ENCODE results near the gene NRG4.

DNA sequence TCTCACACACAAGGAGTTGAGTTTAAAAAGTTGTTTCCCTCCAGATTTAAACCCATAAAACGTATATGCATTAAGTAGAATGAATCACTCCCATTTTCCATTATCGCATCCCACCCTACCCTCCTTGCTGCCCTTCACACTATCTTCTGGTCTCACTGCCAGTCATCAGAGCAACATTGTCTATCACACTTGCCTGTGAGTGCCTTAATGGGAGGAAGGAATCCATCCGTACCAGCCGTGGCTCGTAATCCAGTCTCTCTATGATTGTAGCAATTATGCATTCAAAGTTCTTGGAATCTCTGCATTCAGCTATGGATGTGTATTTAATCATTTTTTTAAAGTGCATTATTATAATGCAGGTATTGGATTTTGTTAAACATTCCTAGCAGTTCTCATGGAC is 49.5 kb upstream of the NRG4 start:
- no peak for TF ChIP-seq ZNF423 (tag by site-specific recombination; IDR thresholded peaks at IDR 0.05)
- no peak for TF ChIP-seq ZSCAN18 (tag by site-specific recombination; IDR thresholded peaks at IDR 0.05)
- no peak for TF ChIP-seq ZNF175 (tag by site-specific recombination; IDR thresholded peaks at IDR 0.05)
- no peak for TF ChIP-seq ZNF391 (tag by site-specific recombination; IDR thresholded peaks at IDR 0.05; ENCODE audit: borderline replicate concordance, low read depth)
- no peak for TF ChIP-seq CTCF (tag by site-specific recombination; IDR thresholded peaks at IDR 0.05)
- TF ChIP-seq, protein P1, sequence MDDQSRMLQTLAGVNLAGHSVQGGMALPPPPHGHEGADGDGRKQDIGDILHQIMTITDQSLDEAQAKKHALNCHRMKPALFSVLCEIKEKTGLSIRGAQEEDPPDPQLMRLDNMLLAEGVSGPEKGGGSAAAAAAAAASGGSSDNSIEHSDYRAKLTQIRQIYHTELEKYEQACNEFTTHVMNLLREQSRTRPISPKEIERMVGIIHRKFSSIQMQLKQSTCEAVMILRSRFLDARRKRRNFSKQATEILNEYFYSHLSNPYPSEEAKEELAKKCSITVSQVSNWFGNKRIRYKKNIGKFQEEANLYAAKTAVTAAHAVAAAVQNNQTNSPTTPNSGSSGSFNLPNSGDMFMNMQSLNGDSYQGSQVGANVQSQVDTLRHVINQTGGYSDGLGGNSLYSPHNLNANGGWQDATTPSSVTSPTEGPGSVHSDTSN (CRISPR knock-in tag; IDR thresholded peaks at IDR 0.05) = no peak
- TF ChIP-seq BCL6B (tag by site-specific recombination; IDR thresholded peaks at IDR 0.05) = no peak
- TF ChIP-seq ZNF274 (IDR thresholded peaks at IDR 0.05; ENCODE audit: low read length) = no peak
- no peak for TF ChIP-seq ZNF274 (tag by site-specific recombination; IDR thresholded peaks at IDR 0.05; ENCODE audit: borderline replicate concordance)
- TF ChIP-seq MYNN (tag by site-specific recombination; IDR thresholded peaks at IDR 0.05; ENCODE audit: borderline replicate concordance) = no peak
